HG03097 (cell line): ENCODE results near the gene CSF2.

ENCODE experiments used
- ATAC-seq: cut with Tn5 transposase; IDR thresholded peaks from one replicate; pipeline ENCODE4 v1.9.1; 2021; ENCODE audit not compliant: unreplicated experiment, low FRiP score

The CSF2 gene

DNA sequence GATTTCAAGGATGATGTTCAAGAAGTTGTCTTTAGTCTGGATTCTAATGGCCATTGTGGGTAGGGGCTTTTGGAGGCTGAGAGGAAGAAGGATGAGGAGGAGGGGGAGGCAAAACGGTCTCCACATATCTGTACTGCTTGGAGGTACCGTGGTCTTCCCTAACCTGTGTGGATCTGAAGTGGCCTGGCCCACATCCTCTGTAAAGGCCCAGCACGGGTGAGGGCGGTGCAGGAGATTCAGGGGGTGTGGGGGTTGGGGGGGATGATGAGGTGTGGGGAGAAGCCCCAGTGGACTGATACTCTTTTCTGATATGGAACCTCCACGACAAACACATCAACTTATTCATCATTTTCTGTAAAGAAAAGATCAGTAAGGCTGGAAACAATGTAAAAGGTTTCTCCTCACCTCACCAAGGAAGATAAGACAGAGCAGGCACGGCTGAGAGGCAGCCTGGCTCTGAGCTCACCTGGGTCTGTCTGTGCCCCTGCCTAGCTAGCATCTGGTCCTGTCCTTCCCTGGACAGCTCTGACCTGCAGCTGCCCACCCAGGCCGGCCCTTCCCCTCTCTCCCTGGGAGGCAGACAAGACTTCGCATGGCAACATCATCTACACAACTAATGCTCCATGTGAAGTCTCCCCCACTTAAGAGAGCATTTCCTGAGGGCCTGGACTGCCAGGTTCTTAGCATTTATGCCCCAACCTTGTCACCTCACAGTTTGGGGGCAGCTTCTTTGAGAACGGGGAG lies 18.7 kb upstream of the CSF2 start:
- no peak for ATAC-seq

DNA sequence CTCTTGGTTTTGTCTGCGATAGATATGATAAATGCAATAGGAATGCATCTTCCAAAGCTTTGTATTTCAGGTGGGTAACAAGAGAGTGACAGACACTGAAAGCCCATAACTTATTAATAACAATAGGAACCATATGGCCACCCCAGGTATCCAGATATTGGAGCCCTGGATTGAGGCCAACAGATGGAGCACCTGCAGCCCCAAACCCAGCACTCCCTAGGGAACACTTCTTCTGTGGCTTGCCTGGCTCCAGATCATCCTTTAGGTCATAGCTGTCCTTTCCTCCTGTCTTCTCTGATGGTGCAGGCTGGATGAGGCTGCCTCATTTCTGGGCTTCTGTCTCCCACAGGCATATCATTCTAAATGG lies 18.2 kb upstream of the CSF2 start:
- ATAC-seq: no peak

GRCh38 chr5:132055808-132056609 lies 17.6 kb upstream of the CSF2 start:
- ATAC-seq: no peak

DNA sequence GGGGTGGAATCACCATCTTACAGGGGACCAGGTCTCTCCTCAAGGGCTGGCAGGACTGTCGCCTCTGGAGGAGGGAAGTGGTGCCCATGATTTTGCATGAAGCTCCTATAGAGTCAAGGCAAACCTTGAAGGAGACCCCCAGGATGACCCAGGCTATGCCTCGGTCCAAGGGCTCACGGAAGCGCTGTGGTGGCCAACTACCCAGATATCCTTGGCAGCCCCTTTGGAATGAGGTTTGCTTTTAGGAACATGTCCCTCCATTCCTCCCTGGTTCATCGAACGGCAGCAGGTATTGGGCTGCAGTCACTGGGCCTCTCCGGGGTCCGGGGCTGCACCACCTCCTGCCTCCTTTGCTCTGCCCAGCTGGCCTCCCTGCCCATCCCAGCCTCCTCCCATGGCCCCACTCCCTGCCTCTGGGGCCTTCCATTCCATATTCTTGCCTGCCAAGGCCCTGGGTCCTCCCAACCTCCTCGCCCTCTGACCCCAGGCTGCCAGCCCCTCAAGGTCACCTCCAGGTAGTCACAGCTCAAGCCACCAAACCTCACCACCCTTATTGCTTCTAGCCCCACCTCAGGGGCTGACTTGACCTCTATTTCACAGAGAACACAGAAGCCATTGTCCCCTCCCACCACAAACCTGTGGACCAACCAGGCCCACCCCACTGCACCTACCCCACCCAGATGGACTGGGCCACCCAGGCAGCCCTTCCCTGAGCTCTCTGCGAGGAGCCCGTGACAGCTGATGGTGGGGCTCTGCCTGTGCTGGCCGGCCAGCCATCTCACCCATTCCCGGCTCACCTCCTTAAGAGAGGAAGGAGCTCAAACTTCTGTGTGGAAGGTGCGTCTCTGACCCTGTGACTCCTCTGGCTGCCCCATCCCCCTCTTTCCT lies 16.7 kb upstream of the CSF2 start:
- no peak for ATAC-seq

GRCh38 chr5:132057498-132058255 lies 15.9 kb upstream of the CSF2 start:
- ATAC-seq: no peak

- ATAC-seq: no peak
Observed at GRCh38 chr5:132058646-132059042, 14.9 kb upstream of the CSF2 start.

DNA sequence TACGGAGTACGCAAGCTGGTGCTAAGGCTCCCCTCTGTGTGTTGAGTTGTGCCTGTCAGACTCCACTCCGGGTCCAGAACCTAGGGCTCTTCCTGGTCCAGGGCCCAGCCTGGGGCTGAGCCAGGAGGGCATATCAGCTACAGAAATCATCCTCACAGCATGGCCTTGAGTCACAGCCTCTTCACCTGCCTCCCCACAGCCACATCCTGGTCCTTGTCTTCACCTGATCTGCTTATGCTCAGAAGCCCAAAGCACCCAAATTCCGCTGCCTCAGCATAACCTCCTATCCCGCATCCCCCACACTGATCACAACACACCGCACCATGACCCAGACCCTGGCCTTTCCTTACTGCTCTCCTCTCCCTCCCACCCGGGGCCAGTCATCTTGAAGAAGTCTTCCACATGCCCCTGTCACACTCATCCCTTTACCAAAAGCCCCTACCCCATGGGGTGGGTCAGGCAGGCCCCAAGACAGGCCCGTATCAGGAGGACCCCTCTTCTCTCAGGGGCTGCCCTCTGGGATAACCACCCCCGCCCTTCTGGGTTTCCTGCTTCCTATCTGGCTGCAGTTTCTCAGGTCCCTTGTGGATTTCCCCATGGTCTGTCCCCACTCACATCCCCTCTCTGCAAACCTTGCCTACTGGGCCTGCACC lies 14.4 kb upstream of the CSF2 start:
- ATAC-seq: no peak

GRCh38 chr5:132059696-132060500 lies 13.7 kb upstream of the CSF2 start:
- no peak for ATAC-seq

- no peak for ATAC-seq
Observed at GRCh38 chr5:132060501-132061161, 13.0 kb upstream of the CSF2 start, which contains the start of gene IL3. Gene IL3 (plus strand): TSS chr5:132060655. CDS start chr5:132060707, 52 bp downstream.

GRCh38 chr5:132063090-132063911 lies 10.3 kb upstream of the CSF2 start:
- ATAC-seq: peak; percentile 66

DNA sequence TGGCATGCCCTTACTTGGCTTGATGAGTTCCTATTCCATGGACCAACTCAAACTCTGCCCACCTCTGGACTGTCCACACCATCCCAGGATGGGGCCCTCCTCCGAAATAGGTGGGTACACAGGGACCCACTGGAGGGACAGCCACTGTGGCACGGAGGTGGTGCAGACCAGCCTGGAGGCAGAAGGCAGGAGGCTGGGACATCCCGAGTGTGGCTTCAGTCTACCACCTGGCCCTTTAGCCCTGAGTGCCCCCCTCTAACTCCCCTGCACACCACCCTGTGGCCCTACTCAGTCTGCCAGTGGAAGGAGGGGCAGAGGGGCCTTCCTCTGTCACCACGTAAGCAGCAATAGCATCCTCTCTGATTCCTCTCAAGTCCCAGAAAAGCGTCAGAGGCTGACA lies 9.4 kb upstream of the CSF2 start:
- ATAC-seq: no peak

DNA sequence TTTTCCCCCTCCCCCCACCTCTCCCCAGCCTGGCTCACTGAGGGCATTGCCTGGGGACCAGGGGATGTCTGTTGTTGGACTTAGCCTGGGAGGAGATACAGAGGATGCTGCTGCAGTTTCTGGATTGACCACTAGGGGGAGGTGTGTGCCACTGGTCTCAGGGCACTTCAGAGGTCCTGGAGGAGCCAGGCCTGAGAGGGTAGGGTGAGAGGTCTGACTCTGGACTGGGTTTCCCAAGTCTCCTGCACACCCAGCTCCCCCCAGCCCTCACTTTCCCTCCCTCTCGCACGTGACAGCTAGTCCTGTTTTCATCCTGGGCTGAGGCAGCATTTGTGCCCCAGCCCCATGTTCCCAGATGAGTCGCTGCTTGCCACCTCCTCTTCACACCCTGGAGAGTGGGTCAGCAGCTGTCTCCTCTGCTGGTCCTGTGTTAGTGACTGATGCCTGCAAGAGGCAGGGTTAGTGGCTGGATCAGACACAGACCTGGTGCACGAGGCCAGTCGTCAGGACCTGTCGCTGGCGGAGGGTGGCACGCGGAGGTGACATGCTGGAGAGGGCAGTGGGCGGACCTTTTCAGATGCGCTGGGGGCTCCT lies 8.8 kb upstream of the CSF2 start:
- no peak for ATAC-seq

DNA sequence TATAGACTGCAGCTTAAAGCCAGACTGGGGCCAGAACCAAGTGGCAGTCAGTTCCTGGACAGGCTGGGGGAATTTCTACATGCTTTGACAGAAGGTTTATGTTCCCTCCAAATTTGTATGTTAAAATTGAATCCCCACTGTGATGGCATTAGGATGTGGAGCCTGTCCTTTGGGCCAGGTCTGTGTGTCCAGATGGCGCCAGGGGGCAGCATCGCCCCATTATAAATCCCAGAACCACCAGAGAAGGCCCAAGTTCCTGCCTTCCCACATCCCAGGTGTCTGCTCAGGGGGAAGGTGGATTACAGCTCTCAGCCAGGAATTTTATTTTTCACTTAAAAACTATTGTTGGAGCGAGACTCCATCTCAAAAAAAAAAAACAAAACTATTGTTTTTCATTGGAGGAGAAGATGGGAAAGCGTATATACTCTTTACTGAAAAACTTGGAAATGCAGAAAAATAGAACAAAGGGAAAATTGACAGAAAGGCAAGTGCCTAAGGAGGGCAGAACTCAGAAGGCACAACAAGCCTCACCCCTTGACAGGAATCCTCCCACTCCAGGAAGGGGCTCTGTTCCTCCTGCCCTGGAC lies 8.1 kb upstream of the CSF2 start:
- no peak for ATAC-seq

- no peak for ATAC-seq
Observed at GRCh38 chr5:132065951-132066701, 7.5 kb upstream of the CSF2 start.

GRCh38 chr5:132066871-132067270 lies 6.7 kb upstream of the CSF2 start:
- no peak for ATAC-seq

DNA sequence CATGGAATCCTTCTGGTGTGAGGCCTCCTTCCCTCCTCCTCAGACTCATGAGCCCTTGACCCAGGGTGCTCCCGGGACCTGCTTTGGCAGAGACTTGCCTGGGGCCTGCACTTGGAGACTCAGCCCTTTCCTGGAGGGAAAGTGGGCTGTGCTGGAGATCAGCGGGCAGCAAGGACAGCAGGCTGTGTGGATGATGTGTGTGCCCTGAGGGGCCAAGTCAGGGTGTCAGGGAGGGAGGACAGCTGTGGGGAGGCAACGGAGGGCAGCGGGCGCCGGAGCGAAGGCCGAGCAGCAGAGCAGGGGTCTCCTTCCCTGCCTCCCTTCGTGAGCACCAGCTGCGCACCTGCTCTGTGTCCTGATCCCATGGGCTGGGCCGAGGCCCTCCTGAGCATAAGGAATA lies 6.1 kb upstream of the CSF2 start:
- ATAC-seq: no peak
